Left lung (tissue), 10 donors: ENCODE results near the gene SNX1. TPM values are rescaled to one million over a fixed set of nuclear protein-coding genes. Genes with fewer than 3 reads are reported as not detected.
A peak's percentile ranks its signal among the peaks of the same experiment; 100 is the strongest.

Source experiments
- ATAC-seq: fragments of 200-7000 bp; cut with Tn5 transposase; one replicate; pipeline ENCODE4 v1.9.1; 2020; ENCODE audit warnings: moderate library complexity
- DNase-seq, 4 donors: peaks; one replicate each; pipeline ENCODE4 v3.0.0-alpha.2; 2013 to 2020
- H3K27ac ChIP-seq, 2 donors: fragments of 200-600 bp; sonication (generic) in 1 of 2; one replicate each; pipeline versions ENCODE4 v1.5.0 to v1.8.0; 2020 to 2021
- H3K27me3 ChIP-seq, 2 donors: fragments of 200-600 bp; sonication (generic) in 1 of 2; one replicate each; pipeline versions ENCODE4 v1.5.0 to v1.8.0; 2020 to 2021
- H3K36me3 ChIP-seq, 2 donors: fragments of 200-600 bp; sonication (generic) in 1 of 2; one replicate each; pipeline versions ENCODE4 v1.5.0 to v1.8.0; 2020 to 2021
- H3K4me1 ChIP-seq, 2 donors: fragments of 200-600 bp; one replicate each; pipeline ENCODE4 v1.8.0; 2021
- H3K4me3 ChIP-seq, 2 donors: fragments of 200-600 bp; sonication (generic) in 1 of 2; one replicate each; pipeline versions ENCODE4 v1.5.0 to v1.8.0; 2020 to 2021; ENCODE audit warnings: mild to moderate bottlenecking in 1 of 2
- H3K9me3 ChIP-seq, 2 donors: fragments of 200-600 bp; sonication (generic) in 1 of 2; one replicate each; pipeline versions ENCODE4 v1.5.0 to v1.8.0; 2020 to 2021
- CTCF ChIP-seq, 2 donors: fragments of 200-600 bp; sonication (generic) in 1 of 2; IDR thresholded peaks; one replicate each; pipeline versions ENCODE4 v1.5.0 to v1.8.0; 2021; ENCODE audit warnings: antibody characterized with exemption in 2 of 2
- intact Hi-C, 2 donors: fragments of 100-400 bp; cut with DNase I; formaldehyde crosslinking; loops; one replicate each; pipeline versions ENCODE4 v1.11.2 to v1.14.2; 2022
- polyA plus RNA-seq, 6 donors: library from polyadenylated mRNA; unstranded; fragments of 120-200 nt; gene quantifications; one replicate each; pipeline ENCODE4 v1.2.1, GENCODE V29; 2013; ENCODE audit not compliant: insufficient read length in 6 of 6
- total RNA-seq, 2 donors: library from RNA; stranded (reverse); fragmentation: NEBNext Ultra II Directional; extraction: Animal tissue kit (Norgen Biotek cat#: 25700); gene quantifications; one replicate each; pipeline ENCODE4 v1.2.1, GENCODE V29; 2021
- donor health status: DM: no; HTN: yes; CAD: no.
- donor health status: DM: no; HTN: no; CAD: no.

The SNX1 gene
- total and polyA plus RNA-seq, 8 donors: 121 to 160 (median 126) TPM

DNA sequence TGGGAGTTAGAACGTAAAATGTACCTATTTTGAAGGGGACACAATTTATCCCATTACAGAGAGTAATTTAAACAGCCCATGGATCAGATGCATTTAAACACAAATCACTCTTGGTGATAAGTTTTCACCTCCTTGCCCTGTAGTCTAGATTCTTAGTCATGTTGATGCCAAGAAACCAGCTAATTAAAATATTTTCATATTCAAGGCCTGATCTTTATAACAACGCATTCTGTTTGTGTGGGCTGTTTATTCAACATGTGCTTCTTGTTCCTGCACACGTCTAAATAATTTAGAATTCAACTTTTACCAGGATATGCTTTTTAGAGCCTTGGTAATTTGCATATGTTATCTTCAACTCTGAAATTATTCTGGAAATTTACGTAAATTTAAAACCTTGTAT lies 25.8 kb downstream of the SNX1 start:
- no peak for TF ChIP-seq CTCF (IDR thresholded peaks at IDR 0.05)
- ATAC-seq (no peak), DNase-seq (no peak)
- H3K9me3 ChIP-seq: no peaks in the 10 kb centered on the region
- H3K4me1 ChIP-seq: peaks cover 0 to 9% of the 10 kb centered on the region in 2 donors
- H3K36me3 ChIP-seq: peaks cover 0 to 100% of the 10 kb centered on the region in 2 donors
- no peak overlapping the region for H3K27ac ChIP-seq
- no peak overlapping the region for H3K4me3 ChIP-seq
- H3K27me3 ChIP-seq: no peaks in the 10 kb centered on the region
- intact Hi-C loops: no loop called here

DNA sequence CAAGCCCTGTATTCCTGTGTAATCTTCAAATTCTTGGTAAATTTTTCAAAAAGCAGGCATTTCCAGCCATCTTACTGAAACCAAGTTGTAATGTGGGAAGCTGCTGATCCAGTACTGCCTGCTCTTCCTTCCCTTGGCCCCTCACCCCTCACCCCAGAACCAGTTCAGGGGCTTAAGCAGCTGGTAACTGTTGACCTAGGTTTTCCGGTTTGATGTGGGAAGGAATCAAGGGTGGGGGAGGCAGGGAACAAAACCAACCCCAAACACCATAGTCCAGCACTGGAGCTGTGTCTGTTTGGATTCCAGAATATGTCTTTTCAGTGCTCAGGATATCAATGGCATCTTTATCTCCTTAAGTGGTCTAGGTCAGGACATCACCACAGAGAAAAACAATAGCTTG lies 26.7 kb downstream of the SNX1 start:
- no peak overlapping the region for H3K4me3 ChIP-seq
- peaks cover 0 to 100% of the 10 kb centered on the region in 2 donors for H3K36me3 ChIP-seq
- no peak overlapping the region for H3K27ac ChIP-seq
- no peak for ATAC-seq
- no peaks in the 10 kb centered on the region for H3K27me3 ChIP-seq
- H3K9me3 ChIP-seq: no peaks in the 10 kb centered on the region
- intact Hi-C loops: no loop called here
- no peak for DNase-seq
- TF ChIP-seq CTCF (IDR thresholded peaks at IDR 0.05): no peak
- H3K4me1 ChIP-seq: peaks cover 0 to 7% of the 10 kb centered on the region in 2 donors

DNA sequence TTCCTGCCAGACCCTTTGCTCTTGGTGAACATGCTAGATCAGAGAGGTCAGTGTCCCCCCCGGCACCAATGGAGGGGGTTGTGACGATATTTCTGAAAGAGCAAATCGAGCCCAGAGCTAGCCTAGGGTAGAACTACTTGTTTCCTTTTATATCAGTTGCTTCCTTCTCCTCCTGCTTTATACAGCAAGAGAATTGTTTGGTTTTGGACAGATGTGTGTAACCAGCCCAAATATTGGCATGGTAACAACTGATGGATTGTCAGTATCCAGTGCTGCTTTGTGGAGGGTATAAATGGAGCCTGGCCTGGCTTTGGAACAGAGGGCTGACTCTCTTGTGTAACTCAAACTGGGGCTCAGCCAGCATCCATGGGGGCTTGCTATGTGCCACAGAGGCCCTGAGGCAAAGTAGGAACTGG lies 27.2 kb downstream of the SNX1 start:
- Histone ChIP-seq H3K27ac (no peak overlapping the region), H3K36me3 (peaks cover 0 to 100% of the 10 kb centered on the region in 2 donors), H3K4me3 (no peak overlapping the region), H3K9me3 (no peaks in the 10 kb centered on the region), H3K4me1 (peaks cover 0 to 5% of the 10 kb centered on the region in 2 donors), H3K27me3 (no peaks in the 10 kb centered on the region)
- no peak for TF ChIP-seq CTCF (IDR thresholded peaks at IDR 0.05)
- intact Hi-C loops: no loop called here
- DNase-seq (no peak), ATAC-seq (no peak)

- no peak overlapping the region for H3K27ac ChIP-seq
- peaks cover 0 to 100% of the 10 kb centered on the region in 2 donors for H3K36me3 ChIP-seq
- H3K27me3 ChIP-seq: no peaks in the 10 kb centered on the region
- no peaks in the 10 kb centered on the region for H3K9me3 ChIP-seq
- H3K4me1 ChIP-seq: no peaks in the 10 kb centered on the region
- no peak overlapping the region for H3K4me3 ChIP-seq
- intact Hi-C loops: no loop called here
- DNase-seq: no peak
- ATAC-seq: no peak
- TF ChIP-seq CTCF (IDR thresholded peaks at IDR 0.05): no peak
These were observed 30.2 kb downstream of the SNX1 start for GRCh38 chr15:64125978-64126377.

DNA sequence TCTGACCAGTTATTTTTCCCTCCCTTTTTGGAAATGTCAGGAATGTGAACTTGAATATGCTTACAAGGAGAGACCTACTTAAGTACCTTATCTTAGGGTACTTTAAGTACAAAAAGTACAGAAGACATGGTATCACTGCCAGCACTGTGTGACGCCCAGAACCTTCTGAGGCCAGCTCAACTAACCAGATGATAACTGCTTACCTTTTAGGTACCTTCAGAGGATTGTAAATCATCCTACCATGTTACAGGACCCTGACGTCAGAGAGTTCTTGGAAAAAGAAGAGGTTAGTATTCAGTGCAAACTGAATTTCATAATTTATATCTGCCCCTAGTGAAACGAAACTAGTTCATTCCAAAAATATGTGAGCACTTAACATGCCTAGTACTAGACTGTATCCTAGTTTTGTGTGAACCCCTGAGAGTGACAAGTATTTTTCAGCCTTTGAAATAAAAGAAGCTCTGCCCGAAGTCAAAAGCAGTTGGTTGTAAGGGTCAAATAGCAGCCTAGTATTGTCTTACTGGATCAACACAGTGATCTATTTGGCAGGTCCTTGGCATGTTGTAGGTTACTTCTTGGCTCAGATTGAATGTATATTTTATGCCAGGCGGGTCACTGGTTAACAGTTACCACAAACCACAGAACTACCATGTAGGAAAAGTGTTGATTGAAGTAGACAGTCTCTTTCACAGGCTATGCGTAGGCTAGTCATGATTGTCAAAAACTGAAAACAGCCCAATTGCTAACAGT lies 31.9 kb downstream of the SNX1 start:
- no peak for DNase-seq
- no peaks in the 10 kb centered on the region for H3K9me3 ChIP-seq
- intact Hi-C loops: no loop called here
- peak overlapping the region in 1 of 2 donors; percentile 35 for H3K27ac ChIP-seq
- no peak for TF ChIP-seq CTCF (IDR thresholded peaks at IDR 0.05)
- no peaks in the 10 kb centered on the region for H3K27me3 ChIP-seq
- H3K36me3 ChIP-seq: peaks cover 0 to 100% of the 10 kb centered on the region in 2 donors
- no peaks in the 10 kb centered on the region for H3K4me1 ChIP-seq
- ATAC-seq: peak; percentile 86
- H3K4me3 ChIP-seq: no peak overlapping the region
